ENCODE data around the gene CACYBP.
A peak's percentile ranks its signal among the peaks of the same experiment; 100 is the strongest.

CACYBP gene

GRCh38 chr1:174976436-174977108, 23.2 kb upstream of the CACYBP start:
- TF ChIP-seq CTCF (IDR thresholded peaks at IDR 0.05), result no peak
- no peak overlapping the region for H3K4me3 ChIP-seq
- peaks cover 0 to 18% (median 7%) of the 10 kb centered on the region in 3 donors for H3K36me3 ChIP-seq
- intact Hi-C loops (cut with DNase I; ENCODE audit: low total_unique reads), result no loop called here
- no peak overlapping the region for H3K27ac ChIP-seq
- no peaks in the 10 kb centered on the region for H3K9me3 ChIP-seq
- DNase-seq, result no peak
- H3K4me1 ChIP-seq, result peaks cover 0 to 4% (median 0%) of the 10 kb centered on the region in 4 donors
- H3K27me3 ChIP-seq, result no peaks in the 10 kb centered on the region

DNA sequence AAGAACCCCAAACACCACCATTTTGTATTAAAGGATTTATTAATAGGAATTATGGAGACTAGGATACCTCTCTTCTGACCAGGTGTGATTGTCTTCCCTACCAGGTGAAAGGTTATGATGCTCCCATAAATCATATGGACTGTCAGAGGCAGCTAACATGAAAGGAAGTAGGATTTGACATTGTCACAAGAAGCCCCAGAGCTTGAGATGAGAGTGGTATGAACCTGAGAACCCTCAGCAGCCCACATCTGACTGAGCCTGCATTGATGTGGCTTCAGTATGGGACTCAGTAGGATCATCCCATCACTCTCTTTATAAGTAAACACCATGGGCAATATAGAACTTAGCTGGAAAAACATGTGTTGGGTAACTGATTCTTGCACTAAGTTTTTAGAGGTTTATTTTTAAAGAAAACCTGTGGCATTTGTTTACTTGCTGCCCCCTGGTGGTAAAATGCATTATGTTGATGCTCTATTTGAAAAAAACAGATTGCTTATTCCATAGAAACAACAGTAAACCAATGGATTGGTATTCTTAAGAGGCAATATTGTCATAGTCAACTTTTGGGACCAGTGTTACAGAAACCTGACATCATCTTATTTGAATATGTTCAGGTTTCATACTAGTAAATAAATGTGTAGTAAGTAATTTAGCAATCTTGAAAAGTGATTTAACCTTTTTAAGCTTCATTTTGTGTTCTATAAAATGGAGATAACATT, 16.6 kb upstream of the CACYBP start:
- Histone ChIP-seq H3K4me3 (no peak overlapping the region), H3K4me1 (no peaks in the 10 kb centered on the region), H3K36me3 (peaks cover 0 to 12% (median 9%) of the 10 kb centered on the region in 3 donors), H3K9me3 (no peaks in the 10 kb centered on the region), H3K27me3 (no peaks in the 10 kb centered on the region), H3K27ac (no peak overlapping the region)
- TF ChIP-seq CTCF (IDR thresholded peaks at IDR 0.05), result peak; percentile 67 to 70
- intact Hi-C loops (cut with DNase I; ENCODE audit: low total_unique reads), result loop anchor here (5.0 kb wide), 1 partner anchor 216 kb away; no protein-coding TSS in a partner anchor
- DNase-seq, result no peak

DNA sequence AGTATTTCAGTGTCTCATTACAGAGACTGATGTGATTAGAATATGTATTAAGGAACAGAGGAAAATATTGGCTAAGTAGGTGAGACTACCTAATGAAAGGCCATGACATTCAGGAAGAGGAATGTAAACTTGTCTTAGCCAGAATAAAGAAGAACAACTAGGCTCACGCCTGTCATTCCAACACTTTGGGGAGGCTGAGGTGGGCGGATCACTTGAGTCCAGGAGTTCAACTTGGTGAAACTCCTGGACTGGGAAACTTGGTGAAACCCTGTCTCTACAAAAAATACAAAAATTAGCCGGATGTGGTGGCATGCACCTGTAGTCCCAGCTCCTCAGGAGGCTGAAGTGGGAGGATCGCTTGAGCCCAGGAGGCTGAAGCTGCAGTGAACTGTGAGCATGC, 14.8 kb upstream of the CACYBP start:
- no peak for TF ChIP-seq CTCF (IDR thresholded peaks at IDR 0.05)
- Histone ChIP-seq H3K4me1 (peaks cover 0 to 9% (median 2%) of the 10 kb centered on the region in 4 donors), H3K27ac (no peak overlapping the region), H3K27me3 (no peaks in the 10 kb centered on the region), H3K9me3 (no peaks in the 10 kb centered on the region), H3K4me3 (no peak overlapping the region), H3K36me3 (peaks cover 0 to 5% (median 0%) of the 10 kb centered on the region in 3 donors)
- intact Hi-C loops (cut with DNase I; ENCODE audit: low total_unique reads), result loop anchor here (5.0 kb wide), 1 partner anchor 218 kb away; no protein-coding TSS in a partner anchor
- no peak for DNase-seq

GRCh38 chr1:174988539-174988938, 11.2 kb upstream of the CACYBP start:
- H3K9me3 ChIP-seq, result no peaks in the 10 kb centered on the region
- H3K36me3 ChIP-seq, result no peaks in the 10 kb centered on the region
- TF ChIP-seq CTCF (IDR thresholded peaks at IDR 0.05), result no peak
- no peak overlapping the region for H3K4me3 ChIP-seq
- no peaks in the 10 kb centered on the region for H3K27me3 ChIP-seq
- no peak overlapping the region for H3K27ac ChIP-seq
- intact Hi-C loops (cut with DNase I; ENCODE audit: low total_unique reads), result no loop called here
- DNase-seq, result no peak
- peaks cover 0 to 11% (median 2%) of the 10 kb centered on the region in 4 donors for H3K4me1 ChIP-seq

GRCh38 chr1:174988986-174989385, 10.8 kb upstream of the CACYBP start:
- peak overlapping the region; percentile 79 for H3K27ac ChIP-seq
- H3K36me3 ChIP-seq, result no peaks in the 10 kb centered on the region
- DNase-seq, result no peak
- no peaks in the 10 kb centered on the region for H3K9me3 ChIP-seq
- intact Hi-C loops (cut with DNase I; ENCODE audit: low total_unique reads), result no loop called here
- peaks cover 0 to 11% (median 2%) of the 10 kb centered on the region in 4 donors for H3K4me1 ChIP-seq
- H3K27me3 ChIP-seq, result no peaks in the 10 kb centered on the region
- TF ChIP-seq CTCF (IDR thresholded peaks at IDR 0.05), result no peak
- H3K4me3 ChIP-seq, result no peak overlapping the region

Data from tibial artery (tissue), 4 donors.